C4-2B (cell line): Measurements from ENCODE around the gene DAPK1.

ENCODE experiments used
- CTCF ChIP-seq: fragments of 450-650 bp; conservative IDR thresholded peaks from 2 replicates; pipeline ENCODE4 v1.5.1; 2017; ENCODE audit warnings: mild to moderate bottlenecking
- ZFX ChIP-seq: fragments of 450-650 bp; IDR thresholded peaks from 2 replicates; pipeline ENCODE4 v1.6.1; 2017

- no peak for TF ChIP-seq CTCF
- no peak for TF ChIP-seq ZFX
Observed at GRCh38 chr9:87741326-87741725, 243.7 kb downstream of the DAPK1 start.
